HG03520 (cell line): ENCODE results near the gene RRAS2.
"Not testable (repeated sequence)": the region's sequence is repeated elsewhere in the genome, so short reads cannot be mapped to it uniquely, and the experiment has no call there.

ENCODE experiments used
- ATAC-seq: cut with Tn5 transposase; IDR thresholded peaks from one replicate; pipeline ENCODE4 v1.9.1; 2021; ENCODE audit warnings: mild to moderate bottlenecking, moderate library complexity; ENCODE audit not compliant: unreplicated experiment

Gene RRAS2

GRCh38 chr11:14259878-14260277, 99.1 kb downstream of the RRAS2 start:
- ATAC-seq: no peak

- no peak for ATAC-seq
Measured at GRCh38 chr11:14259186-14259784, 99.7 kb downstream of the RRAS2 start.

- ATAC-seq: no peak
Measured at GRCh38 chr11:14258221-14258935, 100.6 kb downstream of the RRAS2 start.

- ATAC-seq: no peak
Measured at GRCh38 chr11:14255238-14255534, 103.8 kb downstream of the RRAS2 start.

GRCh38 chr11:14254533-14255237, 104.3 kb downstream of the RRAS2 start:
- no peak for ATAC-seq

- ATAC-seq: no peak
Measured at GRCh38 chr11:14253840-14254239, 105.1 kb downstream of the RRAS2 start.

GRCh38 chr11:14253421-14253820, 105.6 kb downstream of the RRAS2 start:
- ATAC-seq: no peak

- not testable (repeated sequence) for ATAC-seq
Measured at GRCh38 chr11:14252501-14252900, 106.5 kb downstream of the RRAS2 start.

GRCh38 chr11:14251754-14252153, 107.2 kb downstream of the RRAS2 start:
- no peak for ATAC-seq

- no peak for ATAC-seq
Measured at GRCh38 chr11:14249121-14249963, 109.6 kb downstream of the RRAS2 start.

GRCh38 chr11:14248580-14248981, 110.4 kb downstream of the RRAS2 start:
- ATAC-seq: no peak

- no peak for ATAC-seq
Measured at GRCh38 chr11:14245444-14245843, 113.5 kb downstream of the RRAS2 start.

GRCh38 chr11:14244926-14245325, 114.1 kb downstream of the RRAS2 start:
- ATAC-seq: no peak

GRCh38 chr11:14242733-14243132, 116.2 kb downstream of the RRAS2 start:
- ATAC-seq: no peak

- no peak for ATAC-seq
Measured at GRCh38 chr11:14242187-14242586, 116.8 kb downstream of the RRAS2 start.

- ATAC-seq: no peak
Measured at GRCh38 chr11:14240951-14241350, 118.0 kb downstream of the RRAS2 start.

GRCh38 chr11:14240221-14240620, 118.8 kb downstream of the RRAS2 start:
- no peak for ATAC-seq

GRCh38 chr11:14237444-14237961, 121.5 kb downstream of the RRAS2 start:
- ATAC-seq: peak; percentile 97

GRCh38 chr11:14235701-14236100, 123.3 kb downstream of the RRAS2 start:
- ATAC-seq: no peak

- no peak for ATAC-seq
Measured at GRCh38 chr11:14234446-14234845, 124.5 kb downstream of the RRAS2 start.

GRCh38 chr11:14232652-14233051, 126.3 kb downstream of the RRAS2 start:
- no peak for ATAC-seq
